IMR-90 (cell line): ENCODE results near the gene CCL23. TPM values are rescaled to one million over a fixed set of nuclear protein-coding genes. Genes with fewer than 3 reads are reported as not detected.

Experiments used
- ATAC-seq: fragments of 200-7000 bp; cut with Tn5 transposase; 2 replicates; pipeline ENCODE4 v1.9.1; 2020; ENCODE audit warnings: low read depth, mild to moderate bottlenecking, moderate library complexity
- BruUV-seq: library from RNA; stranded (reverse); fragments of 400-500 nt; replicated peaks from 2 replicates; lab custom pipeline; 2021; lab: Mats Ljungman, UMichigan
- CTCF ChIA-PET: fragments of 300-600 bp; formaldehyde crosslinking; extraction: SDS; loops from one replicate; lab custom pipeline; 2021; ENCODE audit warnings: antibody characterized with exemption; lab: Yijun Ruan, JAX
- POLR2A ChIA-PET: fragments of 300-600 bp; sonication (Branson Sonifier 250); formaldehyde crosslinking; loops from one replicate; lab custom pipeline; 2022; ENCODE audit warnings: antibody characterized with exemption; ENCODE audit not compliant: unreplicated experiment; lab: Charles Lee
- DNase-seq: peaks from one replicate; pipeline ENCODE4 v3.0.0; 2013
- H2AFZ ChIP-seq: replicated peaks from 2 replicates; pipeline ENCODE3; 2013; ENCODE audit warnings: low read length, mild to moderate bottlenecking; ENCODE audit not compliant: poor library complexity
- H2AK5ac ChIP-seq: 2 replicates; pipeline ENCODE4 v1.6.1; 2013; ENCODE audit warnings: low read depth, low read length, inconsistent platforms
- H2AK9ac ChIP-seq: replicated peaks from 2 replicates; pipeline ENCODE3; 2013; ENCODE audit warnings: mild to moderate bottlenecking, low read depth, low read length, moderate library complexity; ENCODE audit not compliant: poor library complexity
- H2BK120ac ChIP-seq: 2 replicates; pipeline ENCODE4 v1.6.1; 2013; ENCODE audit warnings: low read depth, low read length, inconsistent platforms
- H2BK15ac ChIP-seq: 3 replicates; pipeline ENCODE4 v1.6.1; 2013; ENCODE audit warnings: low read depth, low read length, inconsistent platforms
- H2BK20ac ChIP-seq: 2 replicates; pipeline ENCODE4 v1.6.1; 2013; ENCODE audit warnings: low read depth, mild to moderate bottlenecking, inconsistent platforms, low read length, moderate library complexity
- H2BK5ac ChIP-seq: 2 replicates; pipeline ENCODE4 v1.6.1; 2013; ENCODE audit warnings: mild to moderate bottlenecking, low read depth, low read length, inconsistent platforms; ENCODE audit not compliant: poor library complexity, severe bottlenecking
- H3K14ac ChIP-seq: replicated peaks from 2 replicates; pipeline ENCODE4 v1.6.1; 2013; ENCODE audit warnings: low read depth, low read length, inconsistent platforms
- H3K18ac ChIP-seq: 2 replicates; pipeline ENCODE4 v1.6.1; 2013; ENCODE audit warnings: low read depth, low read length, control low read depth
- H3K23ac ChIP-seq: 2 replicates; pipeline ENCODE4 v1.6.1; 2013; ENCODE audit warnings: low read depth, low read length, inconsistent platforms
- H3K27ac ChIP-seq: 2 replicates; pipeline ENCODE4 v1.5.1; 2013; ENCODE audit warnings: mild to moderate bottlenecking, control low read depth, low read length; ENCODE audit not compliant: insufficient read depth
- H3K27me3 ChIP-seq: 2 replicates; pipeline ENCODE4 v1.6.1; 2013; ENCODE audit warnings: low read length; ENCODE audit not compliant: control insufficient read depth, insufficient read depth
- H3K36me3 ChIP-seq: 2 replicates; pipeline ENCODE4 v1.6.1; 2013; ENCODE audit warnings: low read length, mixed read lengths; ENCODE audit not compliant: control insufficient read depth, insufficient read depth
- H3K4ac ChIP-seq: 2 replicates; pipeline ENCODE4 v1.6.1; 2013; ENCODE audit warnings: low read depth, low read length, inconsistent platforms
- H3K4me1 ChIP-seq: 2 replicates; pipeline ENCODE4 v1.6.1; 2013; ENCODE audit warnings: low read length, mixed read lengths; ENCODE audit not compliant: control insufficient read depth, insufficient read depth
- H3K4me2 ChIP-seq: 2 replicates; pipeline ENCODE4 v1.6.1; 2013; ENCODE audit warnings: low read depth, mild to moderate bottlenecking, control low read depth, low read length, moderate library complexity
- H3K4me3 ChIP-seq: 2 replicates; pipeline ENCODE4 v1.5.1; 2013; ENCODE audit warnings: low read depth, mild to moderate bottlenecking, control low read depth, low read length, moderate library complexity; ENCODE audit not compliant: insufficient read depth
- H3K56ac ChIP-seq: 2 replicates; pipeline ENCODE4 v1.6.1; 2013; ENCODE audit warnings: low read length, inconsistent platforms; ENCODE audit not compliant: insufficient read depth; ENCODE audit errors: extremely low read depth
- H3K79me1 ChIP-seq, 2 experiments: 2 replicates each; pipeline ENCODE4 v1.6.1; 2013; ENCODE audit warnings: low read length in 2 of 2, inconsistent platforms in 1 of 2, low read depth in 1 of 2
- H3K9ac ChIP-seq: 2 replicates; pipeline ENCODE4 v1.6.1; 2013; ENCODE audit warnings: low read depth, low read length, control low read depth
- H3K9me1 ChIP-seq: 2 replicates; pipeline ENCODE4 v1.6.1; 2013; ENCODE audit warnings: low read length, inconsistent platforms; ENCODE audit not compliant: insufficient read depth
- H3K9me3 ChIP-seq: 2 replicates; pipeline ENCODE4 v1.6.1; 2013; ENCODE audit warnings: low read length; ENCODE audit not compliant: control insufficient read depth, insufficient read depth
- H4K20me1 ChIP-seq: 2 replicates; pipeline ENCODE4 v1.6.1; 2013; ENCODE audit warnings: low read length, inconsistent platforms; ENCODE audit not compliant: insufficient read depth
- H4K5ac ChIP-seq: 2 replicates; pipeline ENCODE4 v1.6.1; 2013; ENCODE audit warnings: mild to moderate bottlenecking, low read depth, low read length, control low read depth
- H4K8ac ChIP-seq, 2 experiments: 2 replicates each; pipeline ENCODE4 v1.6.1; 2013; ENCODE audit warnings: low read depth in 2 of 2, low read length in 2 of 2, control low read depth in 1 of 2, inconsistent platforms in 1 of 2
- H4K91ac ChIP-seq: 2 replicates; pipeline ENCODE4 v1.6.1; 2013; ENCODE audit warnings: low read depth, low read length, inconsistent platforms; ENCODE audit not compliant: insufficient read depth
- BHLHE40 ChIP-seq: fragments of 150-350 bp; IDR thresholded peaks from 2 replicates; pipeline ENCODE4 v1.6.1; 2016; ENCODE audit warnings: mild to moderate bottlenecking, low read depth, low read length
- CEBPB ChIP-seq: IDR thresholded peaks from 2 replicates; pipeline ENCODE4 v1.6.1; 2012; ENCODE audit warnings: low read depth, low read length, improper control_type of control experiment
- CHD1 ChIP-seq: IDR thresholded peaks from 2 replicates; pipeline ENCODE4 v1.6.1; 2012; ENCODE audit warnings: low read depth, low read length, improper control_type of control experiment
- ELK1 ChIP-seq: fragments of 150-350 bp; IDR thresholded peaks from 2 replicates; pipeline ENCODE4 v1.6.1; 2016; ENCODE audit warnings: low read depth, mild to moderate bottlenecking, low read length, moderate library complexity, borderline replicate concordance
- FOS ChIP-seq: fragments of 150-350 bp; IDR thresholded peaks from 2 replicates; pipeline ENCODE4 v1.6.1; 2016; ENCODE audit warnings: low read depth, low read length
- MAFK ChIP-seq: IDR thresholded peaks from 2 replicates; pipeline ENCODE4 v1.6.1; 2012; ENCODE audit warnings: low read depth, low read length, improper control_type of control experiment
- MAZ ChIP-seq: IDR thresholded peaks from 2 replicates; pipeline ENCODE4 v1.6.1; 2012; ENCODE audit warnings: low read depth, mild to moderate bottlenecking, low read length, improper control_type of control experiment, moderate library complexity, borderline replicate concordance
- MXI1 ChIP-seq: IDR thresholded peaks from 2 replicates; pipeline ENCODE4 v1.6.1; 2012; ENCODE audit warnings: low read depth, mild to moderate bottlenecking, low read length, moderate library complexity, borderline replicate concordance
- NFE2L2 ChIP-seq: fragments of 150-350 bp; IDR thresholded peaks from 2 replicates; pipeline ENCODE4 v1.6.1; 2016; ENCODE audit warnings: low read depth, mild to moderate bottlenecking, low read length
- POLR2A ChIP-seq: IDR thresholded peaks from 2 replicates; pipeline ENCODE4 v1.6.1; 2012; ENCODE audit warnings: mild to moderate bottlenecking, low read depth, low read length
- RAD21 ChIP-seq: IDR thresholded peaks from 2 replicates; pipeline ENCODE4 v1.6.1; 2012; ENCODE audit warnings: low read length, improper control_type of control experiment
- RCOR1 ChIP-seq: IDR thresholded peaks from 2 replicates; pipeline ENCODE4 v1.6.1; 2012; ENCODE audit warnings: mild to moderate bottlenecking, low read length, improper control_type of control experiment; ENCODE audit not compliant: insufficient replicate concordance
- RFX5 ChIP-seq: IDR thresholded peaks from 2 replicates; pipeline ENCODE4 v1.8.0; 2012; ENCODE audit warnings: low read depth, mild to moderate bottlenecking, low read length, moderate library complexity
- SMC3 ChIP-seq: fragments of 150-350 bp; IDR thresholded peaks from 2 replicates; pipeline ENCODE4 v1.6.1; 2016; ENCODE audit warnings: low read depth, mild to moderate bottlenecking, antibody characterized with exemption, low read length, moderate library complexity
- dilution Hi-C: fragments of 300-500 bp; cut with HindIII; formaldehyde crosslinking; loops from one replicate; pipeline ENCODE4 v1.14.3; 2018; ENCODE audit warnings: low sequenced_read_pairs; ENCODE audit not compliant: unreplicated experiment
- in situ Hi-C: fragments of 300-500 bp; cut with MboI; formaldehyde crosslinking; loops from 3 replicates; pipeline ENCODE4 v1.14.3; 2019; ENCODE audit warnings: low sequenced_read_pairs, inconsistent platforms, mixed read lengths
- intact Hi-C: fragments of 100-400 bp; cut with micrococcal nuclease; formaldehyde crosslinking; loops from 2 replicates; pipeline ENCODE4 v1.10.0; 2022
- polyA plus RNA-seq, 3 experiments: library from polyadenylated mRNA; depleted of rRNA; stranded (reverse); fragments of >200 nt; gene quantifications; 2 replicates each; pipeline ENCODE4 v1.2.3, GENCODE V29; 2012; ENCODE audit warnings: low replicate concordance in 1 of 3
- total RNA-seq: library from RNA; depleted of rRNA; stranded (reverse); fragments of >200 nt; gene quantifications from 2 replicates; pipeline ENCODE4 v1.2.3, GENCODE V29; 2012
- TF ChIP-seq, protein P1 (sequence below): fragments of 150-350 bp; IDR thresholded peaks from 2 replicates; pipeline ENCODE4 v1.6.1; 2017; ENCODE audit warnings: mild to moderate bottlenecking, antibody characterized with exemption, low read length, low read depth
- TF ChIP-seq, protein P2 (sequence below): conservative IDR thresholded peaks from 2 replicates; pipeline ENCODE4 v1.5.1; 2012; ENCODE audit warnings: mild to moderate bottlenecking, low read depth, low read length, improper control_type of control experiment

The CCL23 gene
- total and polyA plus RNA-seq, 2 of the 4 experiments (the other 2 are of a cell fraction), result not detected

DNA sequence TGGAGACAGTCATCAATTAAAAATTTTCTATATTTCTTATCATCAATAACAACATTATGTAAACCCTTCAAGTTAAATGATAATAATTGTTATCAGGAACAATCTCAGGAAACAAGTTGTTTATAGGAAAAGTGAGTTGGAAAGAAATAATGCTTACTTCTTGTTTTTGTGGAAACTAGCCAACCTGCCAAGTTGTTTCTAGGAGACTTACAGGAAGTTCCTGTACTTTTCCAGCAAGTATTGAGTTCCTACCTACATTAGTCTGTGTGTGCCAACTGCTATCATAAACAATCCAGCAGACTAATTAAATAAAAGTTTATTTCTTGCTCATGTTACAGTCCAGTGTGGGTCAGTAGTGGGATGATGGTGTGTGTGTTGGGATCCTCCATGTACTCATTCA is 29.6 kb downstream of the CCL23 start:
- Histone ChIP-seq H2BK20ac (no peak overlapping the region), H3K9me1 (no peaks in the 10 kb centered on the region), H2AK5ac (no peak overlapping the region), H2AFZ (no peak overlapping the region), H2BK15ac (no peak overlapping the region), H3K23ac (no peak overlapping the region), H3K9ac (no peak overlapping the region), H2AK9ac (no peak overlapping the region), H3K27me3 (no peaks in the 10 kb centered on the region; the same call in 1 of the 2 replicates), H3K79me1 (no peaks in the 10 kb centered on the region), H4K20me1 (no peaks in the 10 kb centered on the region), H4K5ac (no peak overlapping the region), H3K36me3 (no peaks in the 10 kb centered on the region), H3K18ac (no peak overlapping the region), H3K9me3 (no peaks in the 10 kb centered on the region), H4K8ac (no peak overlapping the region), H3K27ac (no peak overlapping the region), H2BK120ac (no peak overlapping the region), H3K4me3 (no peak overlapping the region), H3K4me1 (no peaks in the 10 kb centered on the region), H2BK5ac (no peak overlapping the region), H3K4ac (no peak overlapping the region), H3K14ac (no peak overlapping the region), H3K4me2 (no peak overlapping the region), H4K91ac (no peak overlapping the region), H3K56ac (no peak overlapping the region)
- ChIA-PET POLR2A (no interaction called here), CTCF (no interaction called here)
- no peak for DNase-seq
- dilution Hi-C loops, result no loop called here
- in situ Hi-C loops, result no loop called here
- ATAC-seq, result no peak
- no TSS peak for BruUV-seq
- intact Hi-C loops, result no loop called here
- no peak for TF ChIP-seq RAD21
- no peak for TF ChIP-seq SMC3
- TF ChIP-seq, protein P1, sequence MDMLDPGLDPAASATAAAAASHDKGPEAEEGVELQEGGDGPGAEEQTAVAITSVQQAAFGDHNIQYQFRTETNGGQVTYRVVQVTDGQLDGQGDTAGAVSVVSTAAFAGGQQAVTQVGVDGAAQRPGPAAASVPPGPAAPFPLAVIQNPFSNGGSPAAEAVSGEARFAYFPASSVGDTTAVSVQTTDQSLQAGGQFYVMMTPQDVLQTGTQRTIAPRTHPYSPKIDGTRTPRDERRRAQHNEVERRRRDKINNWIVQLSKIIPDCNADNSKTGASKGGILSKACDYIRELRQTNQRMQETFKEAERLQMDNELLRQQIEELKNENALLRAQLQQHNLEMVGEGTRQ, result no peak
- TF ChIP-seq BHLHE40, result no peak
- no peak for TF ChIP-seq RCOR1
- no peak for TF ChIP-seq FOS
- TF ChIP-seq POLR2A, result no peak
- TF ChIP-seq CHD1, result no peak
- no peak for TF ChIP-seq MXI1
- TF ChIP-seq MAFK, result no peak
- TF ChIP-seq RFX5, result no peak
- TF ChIP-seq NFE2L2, result no peak
- no peak for TF ChIP-seq MAZ
- TF ChIP-seq, protein P2, sequence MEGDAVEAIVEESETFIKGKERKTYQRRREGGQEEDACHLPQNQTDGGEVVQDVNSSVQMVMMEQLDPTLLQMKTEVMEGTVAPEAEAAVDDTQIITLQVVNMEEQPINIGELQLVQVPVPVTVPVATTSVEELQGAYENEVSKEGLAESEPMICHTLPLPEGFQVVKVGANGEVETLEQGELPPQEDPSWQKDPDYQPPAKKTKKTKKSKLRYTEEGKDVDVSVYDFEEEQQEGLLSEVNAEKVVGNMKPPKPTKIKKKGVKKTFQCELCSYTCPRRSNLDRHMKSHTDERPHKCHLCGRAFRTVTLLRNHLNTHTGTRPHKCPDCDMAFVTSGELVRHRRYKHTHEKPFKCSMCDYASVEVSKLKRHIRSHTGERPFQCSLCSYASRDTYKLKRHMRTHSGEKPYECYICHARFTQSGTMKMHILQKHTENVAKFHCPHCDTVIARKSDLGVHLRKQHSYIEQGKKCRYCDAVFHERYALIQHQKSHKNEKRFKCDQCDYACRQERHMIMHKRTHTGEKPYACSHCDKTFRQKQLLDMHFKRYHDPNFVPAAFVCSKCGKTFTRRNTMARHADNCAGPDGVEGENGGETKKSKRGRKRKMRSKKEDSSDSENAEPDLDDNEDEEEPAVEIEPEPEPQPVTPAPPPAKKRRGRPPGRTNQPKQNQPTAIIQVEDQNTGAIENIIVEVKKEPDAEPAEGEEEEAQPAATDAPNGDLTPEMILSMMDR, result no peak
- TF ChIP-seq CEBPB, result no peak
- no peak for TF ChIP-seq ELK1
